GM12874 (cell line): ENCODE results near the gene SULF2.

Source experiments
- CTCF ChIP-seq: IDR thresholded peaks from 2 replicates; pipeline ENCODE4 v1.5.1; 2011; ENCODE audit warnings: low read depth, mild to moderate bottlenecking, control low read depth, low read length, moderate library complexity; ENCODE audit not compliant: insufficient read depth

Gene SULF2

DNA sequence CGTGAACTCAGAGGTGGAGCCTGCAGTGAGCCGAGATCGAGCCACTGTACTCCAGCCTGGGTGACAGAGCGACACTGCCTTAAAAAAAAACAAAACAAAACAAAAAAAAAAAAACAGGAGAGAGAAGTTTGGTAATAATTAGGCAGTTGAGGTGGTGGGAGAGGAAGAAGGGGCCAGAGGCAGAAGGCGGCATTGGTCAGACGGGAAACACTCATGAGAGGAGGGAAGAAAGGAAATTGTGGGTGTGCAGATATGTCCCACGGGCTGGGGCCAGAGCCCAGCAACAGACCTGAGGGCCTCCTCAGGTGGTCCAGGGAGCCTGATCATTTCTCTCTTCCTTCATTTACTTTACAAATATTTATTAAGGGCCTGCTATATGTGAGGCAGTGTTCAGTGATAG lies 20.0 kb downstream of the SULF2 start:
- no peak for TF ChIP-seq CTCF

GRCh38 chr20:47764154-47764733 lies 21.0 kb downstream of the SULF2 start:
- TF ChIP-seq CTCF: no peak

DNA sequence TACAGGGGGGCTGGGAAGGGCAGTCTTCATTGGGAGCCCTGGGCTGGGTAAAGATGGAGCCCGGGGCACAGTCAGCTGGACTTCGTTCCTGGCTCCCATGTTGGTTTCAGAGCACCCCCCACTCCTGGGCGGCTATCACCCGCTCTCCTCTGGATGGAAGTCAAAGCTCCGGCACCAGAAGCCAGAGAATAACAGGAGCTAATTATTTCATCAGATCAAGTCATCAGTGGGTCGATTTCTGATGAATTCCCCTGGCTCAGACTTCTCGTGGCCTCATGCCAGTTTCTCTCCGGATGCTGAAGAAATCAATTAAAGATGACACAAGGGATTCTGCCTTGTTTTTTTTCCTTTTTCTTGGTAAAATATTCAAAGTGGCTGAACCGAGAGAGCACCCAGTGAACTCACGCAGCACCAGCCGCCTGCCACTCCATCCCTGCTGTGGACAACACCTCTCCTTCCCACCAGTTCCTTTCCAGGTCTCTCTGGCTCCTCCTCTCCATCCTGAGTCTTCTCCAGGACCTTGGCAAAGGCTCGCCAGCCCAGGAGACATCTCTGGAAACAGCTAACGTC lies 22.5 kb downstream of the SULF2 start:
- no peak for TF ChIP-seq CTCF

- no peak for TF ChIP-seq CTCF
Observed at GRCh38 chr20:47761482-47762047, 23.7 kb downstream of the SULF2 start.

DNA sequence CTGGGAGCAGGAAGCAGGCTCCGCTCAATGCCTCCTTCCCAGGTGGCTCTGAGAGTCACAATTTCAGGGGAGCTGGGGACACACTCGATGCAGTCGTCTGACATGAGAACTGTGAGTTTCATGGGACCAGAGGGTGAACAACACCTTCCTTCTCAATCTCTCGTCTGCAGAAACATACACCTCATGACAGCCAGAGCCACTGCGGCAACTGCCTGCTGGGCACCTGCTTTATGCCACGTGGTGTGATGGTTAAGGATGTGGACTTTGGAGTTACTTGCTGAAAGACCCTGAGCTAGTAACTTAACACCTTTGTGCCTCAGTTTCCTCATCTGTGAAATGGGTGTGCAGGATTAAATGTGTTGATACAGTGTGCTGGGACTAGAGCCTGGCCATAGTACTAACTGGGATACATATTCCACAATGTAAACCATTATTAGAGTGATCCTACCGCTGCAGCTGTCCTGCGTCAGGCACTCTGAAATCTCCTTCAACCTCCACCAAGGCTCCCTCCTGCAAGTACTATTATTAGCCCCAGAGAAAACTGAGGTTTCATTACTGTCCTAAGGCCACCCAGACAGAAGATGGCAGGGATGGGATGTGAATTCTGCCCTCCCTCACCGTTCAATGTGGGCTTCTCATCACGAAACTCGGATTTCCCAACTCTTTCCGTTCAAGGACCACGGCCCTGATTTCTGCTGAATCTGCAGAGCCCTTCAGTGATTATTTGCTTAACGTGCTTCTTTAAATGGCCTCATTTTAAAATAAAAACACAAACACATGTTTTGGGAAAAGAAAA lies 24.4 kb downstream of the SULF2 start:
- TF ChIP-seq CTCF: no peak

GRCh38 chr20:47758517-47759450 lies 26.5 kb downstream of the SULF2 start:
- TF ChIP-seq CTCF: no peak
